Neural progenitor cell (in vitro differentiated cells): ENCODE data around the gene SETD2. TPM values are rescaled to one million over a fixed set of nuclear protein-coding genes. Genes with fewer than 3 reads are reported as not detected.

ENCODE experiments used
- DNase-seq: peaks from one replicate; pipeline ENCODE4 v3.0.0-alpha.2; 2016; ENCODE audit warnings: low spot score
- H2AFZ ChIP-seq: fragments of 200-600 bp; sonication (generic); replicated peaks from 2 replicates; pipeline ENCODE4 v1.6.1; 2016; ENCODE audit warnings: antibody characterized with exemption
- H3F3A ChIP-seq: fragments of 200-600 bp; sonication (generic); 2 replicates; pipeline ENCODE4 v1.6.1; 2016; ENCODE audit warnings: antibody characterized with exemption, low read depth
- H3K27ac ChIP-seq: fragments of 200-600 bp; sonication (generic); 2 replicates; pipeline ENCODE4 v1.5.1; 2016; ENCODE audit warnings: mild to moderate bottlenecking
- H3K27me3 ChIP-seq: fragments of 200-600 bp; sonication (generic); 2 replicates; pipeline ENCODE4 v1.6.1; 2016; ENCODE audit warnings: mild to moderate bottlenecking, moderate library complexity
- H3K36me3 ChIP-seq: fragments of 200-600 bp; sonication (generic); 2 replicates; pipeline ENCODE4 v1.5.1; 2016
- H3K4me1 ChIP-seq: fragments of 200-600 bp; sonication (generic); 2 replicates; pipeline ENCODE4 v1.6.1; 2016; ENCODE audit warnings: mixed run types
- H3K4me2 ChIP-seq: fragments of 200-600 bp; sonication (generic); 2 replicates; pipeline ENCODE4 v1.6.1; 2016
- H3K4me3 ChIP-seq: fragments of 200-600 bp; sonication (generic); 2 replicates; pipeline ENCODE4 v1.5.1; 2016
- H3K79me2 ChIP-seq: fragments of 200-600 bp; sonication (generic); 2 replicates; pipeline ENCODE4 v1.6.1; 2016; ENCODE audit warnings: low read depth
- H3K9ac ChIP-seq: fragments of 200-600 bp; sonication (generic); 2 replicates; pipeline ENCODE4 v1.6.1; 2016
- H3K9me3 ChIP-seq: fragments of 200-600 bp; sonication (generic); 2 replicates; pipeline ENCODE4 v1.5.1; 2016; ENCODE audit warnings: low read depth
- H4K20me1 ChIP-seq: fragments of 200-600 bp; sonication (generic); 2 replicates; pipeline ENCODE4 v1.6.1; 2016; ENCODE audit warnings: low read depth
- H3K27ac Mint-ChIP-seq: 3 replicates; pipeline ENCODE4 v1.8.0; 2021; ENCODE audit warnings: mixed read lengths
- H3K27me3 Mint-ChIP-seq: 2 replicates; pipeline ENCODE4 v1.8.0; 2022; ENCODE audit warnings: low read depth, mild to moderate bottlenecking, inconsistent platforms, moderate library complexity, mixed read lengths; ENCODE audit not compliant: insufficient read depth
- H3K36me3 Mint-ChIP-seq: 3 replicates; pipeline ENCODE4 v1.8.0; 2021; ENCODE audit warnings: mixed read lengths
- H3K4me1 Mint-ChIP-seq: 3 replicates; pipeline ENCODE4 v1.8.0; 2021; ENCODE audit warnings: mixed read lengths
- H3K4me3 Mint-ChIP-seq: 3 replicates; pipeline ENCODE4 v1.8.0; 2021; ENCODE audit warnings: mild to moderate bottlenecking, moderate library complexity, mixed read lengths
- H3K9me3 Mint-ChIP-seq: 3 replicates; pipeline ENCODE4 v1.8.0; 2020; ENCODE audit warnings: mixed read lengths
- EZH2 ChIP-seq: fragments of 200-600 bp; sonication (generic); IDR thresholded peaks from 2 replicates; pipeline ENCODE4 v1.6.1; 2017; ENCODE audit warnings: antibody characterized with exemption, mild to moderate bottlenecking, moderate library complexity
- EZH2phosphoT487 ChIP-seq: fragments of 200-600 bp; sonication (generic); IDR thresholded peaks from 2 replicates; pipeline ENCODE4 v1.6.1; 2017; ENCODE audit warnings: antibody characterized with exemption
- total RNA-seq: library from RNA; depleted of rRNA; stranded (reverse); fragments of >200 nt; gene quantifications from 2 replicates; pipeline ENCODE4 v1.2.3, GENCODE V29; 2015; ENCODE audit warnings: low replicate concordance
- TF ChIP-seq, protein P1 (sequence below): fragments of 200-600 bp; sonication (generic); IDR thresholded peaks from 2 replicates; pipeline ENCODE4 v1.5.1; 2017; ENCODE audit warnings: antibody characterized with exemption, mild to moderate bottlenecking

The SETD2 gene
- total RNA-seq, 1 donor from 2014 or later: 46.0 TPM

DNA sequence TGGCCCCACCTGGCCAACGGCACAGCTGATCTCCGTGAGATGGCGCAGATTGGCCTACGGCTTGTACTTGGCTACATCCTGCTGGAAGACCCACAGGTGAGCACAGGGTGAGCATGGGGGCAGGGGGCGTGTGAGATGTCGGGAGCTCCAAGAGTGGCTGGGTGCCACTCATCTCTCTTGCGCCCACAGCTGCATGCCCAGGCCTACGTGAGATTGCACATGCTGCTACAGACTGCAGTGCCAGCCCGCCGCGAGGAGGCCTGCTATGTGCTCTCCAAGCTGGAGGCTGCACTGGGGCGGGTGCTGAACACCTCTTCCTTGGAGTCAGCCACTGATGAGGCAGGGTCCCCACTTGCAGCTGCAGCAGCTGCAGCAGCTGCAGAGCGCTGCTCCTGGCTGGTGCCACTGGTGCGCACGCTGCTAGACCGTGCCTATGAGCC is 162.2 kb downstream of the SETD2 start:
- no peak overlapping the region for H3K27ac Mint-ChIP-seq
- H3K36me3 ChIP-seq: no peaks in the 10 kb centered on the region
- no peak for DNase-seq
- H3F3A ChIP-seq: no peaks in the 10 kb centered on the region
- H3K4me3 Mint-ChIP-seq: no peak overlapping the region
- H3K4me1 Mint-ChIP-seq: peaks cover 3% of the 10 kb centered on the region
- no peaks in the 10 kb centered on the region for H3K4me1 ChIP-seq
- H3K27me3 Mint-ChIP-seq: peaks cover 4% of the 10 kb centered on the region
- no peaks in the 10 kb centered on the region for H3K27me3 ChIP-seq
- no peak overlapping the region for H2AFZ ChIP-seq
- no peaks in the 10 kb centered on the region for H4K20me1 ChIP-seq
- no peaks in the 10 kb centered on the region for H3K36me3 Mint-ChIP-seq
- H3K79me2 ChIP-seq: no peaks in the 10 kb centered on the region
- TF ChIP-seq, protein P1, sequence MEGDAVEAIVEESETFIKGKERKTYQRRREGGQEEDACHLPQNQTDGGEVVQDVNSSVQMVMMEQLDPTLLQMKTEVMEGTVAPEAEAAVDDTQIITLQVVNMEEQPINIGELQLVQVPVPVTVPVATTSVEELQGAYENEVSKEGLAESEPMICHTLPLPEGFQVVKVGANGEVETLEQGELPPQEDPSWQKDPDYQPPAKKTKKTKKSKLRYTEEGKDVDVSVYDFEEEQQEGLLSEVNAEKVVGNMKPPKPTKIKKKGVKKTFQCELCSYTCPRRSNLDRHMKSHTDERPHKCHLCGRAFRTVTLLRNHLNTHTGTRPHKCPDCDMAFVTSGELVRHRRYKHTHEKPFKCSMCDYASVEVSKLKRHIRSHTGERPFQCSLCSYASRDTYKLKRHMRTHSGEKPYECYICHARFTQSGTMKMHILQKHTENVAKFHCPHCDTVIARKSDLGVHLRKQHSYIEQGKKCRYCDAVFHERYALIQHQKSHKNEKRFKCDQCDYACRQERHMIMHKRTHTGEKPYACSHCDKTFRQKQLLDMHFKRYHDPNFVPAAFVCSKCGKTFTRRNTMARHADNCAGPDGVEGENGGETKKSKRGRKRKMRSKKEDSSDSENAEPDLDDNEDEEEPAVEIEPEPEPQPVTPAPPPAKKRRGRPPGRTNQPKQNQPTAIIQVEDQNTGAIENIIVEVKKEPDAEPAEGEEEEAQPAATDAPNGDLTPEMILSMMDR: no peak
- TF ChIP-seq EZH2phosphoT487 (no peak), EZH2 (no peak)
- H3K9ac ChIP-seq: no peak overlapping the region
- H3K9me3 ChIP-seq: no peaks in the 10 kb centered on the region
- H3K4me3 ChIP-seq: no peak overlapping the region
- H3K27ac ChIP-seq: no peak overlapping the region
- H3K4me2 ChIP-seq: no peak overlapping the region
- no peaks in the 10 kb centered on the region for H3K9me3 Mint-ChIP-seq

DNA sequence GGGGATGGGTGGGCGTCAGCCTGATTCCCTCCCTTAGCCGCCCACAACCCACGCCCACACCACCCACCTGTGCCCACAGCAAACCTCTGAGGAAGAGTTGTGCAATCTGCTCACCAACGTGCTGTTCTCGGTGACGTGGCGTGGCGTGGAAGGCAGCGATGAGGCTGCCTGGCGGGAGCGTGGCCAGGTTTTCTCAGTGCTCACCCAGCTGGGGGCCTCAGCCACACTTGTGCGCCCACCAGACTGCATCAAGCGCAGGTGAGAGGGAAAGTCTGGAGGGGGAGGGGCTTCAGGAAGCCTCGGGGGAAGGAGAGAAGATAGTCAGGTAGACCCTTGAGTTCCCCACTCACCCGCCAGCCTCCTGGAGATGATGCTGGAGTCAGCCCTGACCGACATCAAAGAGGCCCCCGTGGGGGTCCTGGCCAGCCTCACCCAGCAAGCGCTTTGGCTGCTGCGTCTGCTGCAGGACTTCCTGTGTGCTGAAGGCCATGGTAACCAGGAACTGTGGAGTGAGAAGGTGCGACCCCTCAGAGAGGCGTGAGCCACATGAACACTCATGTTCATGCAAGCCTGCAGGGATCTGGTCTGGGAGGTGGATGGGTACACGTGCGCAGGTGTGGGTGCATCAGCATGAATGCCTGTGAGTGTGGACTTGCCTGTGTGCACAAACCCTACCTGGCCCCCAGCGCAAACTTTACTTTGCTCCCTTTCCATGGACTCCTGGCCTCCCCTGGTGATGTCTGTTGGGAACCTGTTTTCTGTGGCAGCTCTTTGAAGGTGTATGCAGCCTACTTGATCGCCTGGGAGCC is 162.8 kb downstream of the SETD2 start:
- Mint-ChIP-seq H3K4me3 (no peak overlapping the region), H3K4me1 (peaks cover 3% of the 10 kb centered on the region), H3K27ac (no peak overlapping the region), H3K27me3 (peaks cover 4% of the 10 kb centered on the region), H3K9me3 (no peaks in the 10 kb centered on the region), H3K36me3 (no peaks in the 10 kb centered on the region)
- Histone ChIP-seq H3K79me2 (no peaks in the 10 kb centered on the region), H3K4me2 (no peak overlapping the region), H3K36me3 (no peaks in the 10 kb centered on the region), H3K27me3 (no peaks in the 10 kb centered on the region), H3K4me1 (no peaks in the 10 kb centered on the region), H3F3A (no peaks in the 10 kb centered on the region), H3K4me3 (no peak overlapping the region), H2AFZ (no peak overlapping the region), H3K27ac (no peak overlapping the region), H3K9me3 (no peaks in the 10 kb centered on the region), H4K20me1 (no peaks in the 10 kb centered on the region), H3K9ac (no peak overlapping the region)
- TF ChIP-seq EZH2 (no peak), EZH2phosphoT487 (no peak)
- TF ChIP-seq, protein P1: no peak
- DNase-seq: no peak

DNA sequence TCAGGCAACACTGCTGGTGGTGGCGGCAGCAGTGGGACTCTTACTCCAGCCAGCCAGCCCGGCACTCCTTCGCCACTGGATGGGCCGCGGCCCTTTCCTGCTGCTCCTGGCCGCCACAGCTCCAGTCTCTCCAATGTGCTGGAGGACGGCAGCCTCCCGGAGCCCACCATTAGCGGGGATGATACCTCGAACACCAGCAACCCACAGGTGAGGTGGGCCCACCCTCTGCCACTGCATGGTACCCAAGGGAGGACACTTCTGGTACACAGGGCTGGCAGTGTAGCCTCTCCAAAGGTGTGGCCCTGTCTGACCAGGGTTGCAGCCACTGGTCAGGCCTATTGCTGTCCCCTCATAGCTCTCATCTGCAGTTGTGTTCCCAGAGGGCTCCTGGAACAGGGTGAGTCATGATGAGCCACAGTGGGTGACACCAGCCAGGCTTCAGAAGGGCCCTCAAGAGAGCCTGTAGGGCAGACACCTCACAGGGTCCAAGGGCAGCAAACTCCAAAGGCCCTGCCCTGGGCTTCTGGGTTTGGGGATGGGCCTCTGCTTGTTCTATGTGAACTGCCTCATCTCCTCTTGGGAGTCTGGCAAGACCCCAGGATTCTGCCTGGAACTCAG is 163.6 kb downstream of the SETD2 start:
- Mint-ChIP-seq H3K27me3 (peaks cover 4% of the 10 kb centered on the region), H3K4me1 (peaks cover 3% of the 10 kb centered on the region), H3K9me3 (no peaks in the 10 kb centered on the region), H3K36me3 (no peaks in the 10 kb centered on the region), H3K4me3 (no peak overlapping the region), H3K27ac (peak overlapping the region; percentile 25)
- no peaks in the 10 kb centered on the region for H3K36me3 ChIP-seq
- H4K20me1 ChIP-seq: no peaks in the 10 kb centered on the region
- no peaks in the 10 kb centered on the region for H3K79me2 ChIP-seq
- no peak overlapping the region for H3K4me3 ChIP-seq
- H2AFZ ChIP-seq: no peak overlapping the region
- no peaks in the 10 kb centered on the region for H3K9me3 ChIP-seq
- no peak overlapping the region for H3K4me2 ChIP-seq
- DNase-seq: no peak
- no peaks in the 10 kb centered on the region for H3K4me1 ChIP-seq
- H3F3A ChIP-seq: no peaks in the 10 kb centered on the region
- no peak overlapping the region for H3K9ac ChIP-seq
- no peaks in the 10 kb centered on the region for H3K27me3 ChIP-seq
- H3K27ac ChIP-seq: no peak overlapping the region
- TF ChIP-seq EZH2phosphoT487: no peak
- TF ChIP-seq, protein P1: no peak
- TF ChIP-seq EZH2: no peak
